K562 (cell line): Measurements from ENCODE around the gene SLC44A5. TPM values are rescaled to one million over a fixed set of nuclear protein-coding genes. Genes with fewer than 3 reads are reported as not detected.

Experiments used
- ATF6 ChIP-seq: sonication (generic); formaldehyde crosslinking; IDR thresholded peaks from 2 replicates; pipeline ENCODE4 v1.4.0; 2020; ENCODE audit warnings: mild to moderate bottlenecking, missing genetic modification reagents
- FOXA1 ChIP-seq: fragments of 450-650 bp; IDR thresholded peaks from 2 replicates; pipeline ENCODE4 v1.6.1; 2016; ENCODE audit warnings: mild to moderate bottlenecking, borderline replicate concordance
- FOXP1 ChIP-seq: sonication (generic); formaldehyde crosslinking; IDR thresholded peaks from 2 replicates; pipeline ENCODE4 v1.8.0; 2022; ENCODE audit warnings: mild to moderate bottlenecking, missing genetic modification reagents
- MNT ChIP-seq, 2 experiments: fragments of 450-650 bp; conservative IDR thresholded peaks; 2 replicates each; pipeline ENCODE4 v1.6.1; 2017; ENCODE audit warnings: mild to moderate bottlenecking in 2 of 2, moderate library complexity in 2 of 2
- RCOR1 ChIP-seq, 2 experiments: IDR thresholded peaks; 2 replicates each; pipeline ENCODE4 v1.6.1; 2012; ENCODE audit warnings: low read depth in 2 of 2, low read length in 2 of 2, borderline replicate concordance in 1 of 2, improper control_type of control experiment in 1 of 2
- SMARCA4 ChIP-seq: fragments of 450-650 bp; IDR thresholded peaks from 2 replicates; pipeline ENCODE4 v1.6.1; 2016
- SP2 ChIP-seq: IDR thresholded peaks from 2 replicates; pipeline ENCODE4 v1.6.1; 2011; ENCODE audit warnings: mild to moderate bottlenecking, low read depth, low read length, moderate library complexity; ENCODE audit not compliant: poor library complexity, severe bottlenecking; ENCODE audit errors: extremely low read depth
- TBL1XR1 ChIP-seq, 2 experiments: IDR thresholded peaks; 2 replicates each; pipeline ENCODE4 v1.6.1; 2012; ENCODE audit warnings: improper control_type of control experiment in 2 of 2, low read length in 2 of 2, mild to moderate bottlenecking in 1 of 2
- ZBTB8A ChIP-seq: fragments of 450-650 bp; IDR thresholded peaks from 2 replicates; pipeline ENCODE4 v1.6.1; 2018; ENCODE audit warnings: mild to moderate bottlenecking, moderate library complexity; ENCODE audit not compliant: partially characterized antibody
- polyA plus RNA-seq, 8 experiments: library from polyadenylated mRNA; depleted of rRNA in 4 of 8; stranded (reverse) in 5 of 8; unstranded in 3 of 8; fragments of >200 nt; fragmentation: Nextera tagmentation in 2 of 8; fragmentation: Illumina TruSeq in 1 of 8; extraction: Ambion mirVana in 2 of 8; extraction: Trizol in 1 of 8; gene quantifications; 2 replicates each; pipeline versions ENCODE4 v1.2.1 to v1.2.3, GENCODE V29; 2011 to 2014; ENCODE audit warnings: inconsistent platforms in 1 of 8, missing spikeins in 1 of 8
- total RNA-seq, 7 experiments: library from RNA; depleted of rRNA in 6 of 7; stranded (reverse); fragments of >200 nt in 6 of 7; fragmentation: Illumina TruSeq in 2 of 7; extraction: Trizol in 2 of 7; gene quantifications; 2 replicates each; pipeline versions ENCODE4 v1.2.1 to v1.2.3, GENCODE V29; 2011 to 2021; ENCODE audit warnings: low replicate concordance in 1 of 7
- TF ChIP-seq, protein P1 (sequence below): fragments of 450-650 bp; IDR thresholded peaks from 2 replicates; pipeline ENCODE4 v1.6.1; 2016; ENCODE audit warnings: borderline replicate concordance
- TF ChIP-seq, protein P2 (sequence below), 2 experiments: fragments of 450-650 bp in 1 of 2; sonication (generic) in 1 of 2; formaldehyde crosslinking; conservative IDR thresholded peaks; 2 replicates each; pipeline versions ENCODE4 v1.4.0 to v1.8.1; 2020 to 2022; ENCODE audit warnings: mild to moderate bottlenecking in 1 of 2, missing genetic modification reagents in 1 of 2
- TF ChIP-seq, protein P3 (sequence below): sonication (generic); formaldehyde crosslinking; IDR thresholded peaks from 2 replicates; pipeline ENCODE4 v1.8.0; 2022; ENCODE audit warnings: mild to moderate bottlenecking, missing genetic modification reagents
- TF ChIP-seq, protein P4 (sequence below): fragments of 250-450 bp; sonication (Bioruptor Pico); IDR thresholded peaks from 2 replicates; pipeline ENCODE4 v1.5.1; 2021; ENCODE audit warnings: mild to moderate bottlenecking

SLC44A5 gene
- total and polyA plus RNA-seq, 9 of the 15 experiments (the other 6 are each of a cell fraction or from before 2014, with no cell fraction given) = 1.2 to 10.1 (median 3.2) TPM

GRCh38 chr1:75501577-75502295 is 109.2 kb downstream of the SLC44A5 start (continued):
- TF ChIP-seq, protein P1, sequence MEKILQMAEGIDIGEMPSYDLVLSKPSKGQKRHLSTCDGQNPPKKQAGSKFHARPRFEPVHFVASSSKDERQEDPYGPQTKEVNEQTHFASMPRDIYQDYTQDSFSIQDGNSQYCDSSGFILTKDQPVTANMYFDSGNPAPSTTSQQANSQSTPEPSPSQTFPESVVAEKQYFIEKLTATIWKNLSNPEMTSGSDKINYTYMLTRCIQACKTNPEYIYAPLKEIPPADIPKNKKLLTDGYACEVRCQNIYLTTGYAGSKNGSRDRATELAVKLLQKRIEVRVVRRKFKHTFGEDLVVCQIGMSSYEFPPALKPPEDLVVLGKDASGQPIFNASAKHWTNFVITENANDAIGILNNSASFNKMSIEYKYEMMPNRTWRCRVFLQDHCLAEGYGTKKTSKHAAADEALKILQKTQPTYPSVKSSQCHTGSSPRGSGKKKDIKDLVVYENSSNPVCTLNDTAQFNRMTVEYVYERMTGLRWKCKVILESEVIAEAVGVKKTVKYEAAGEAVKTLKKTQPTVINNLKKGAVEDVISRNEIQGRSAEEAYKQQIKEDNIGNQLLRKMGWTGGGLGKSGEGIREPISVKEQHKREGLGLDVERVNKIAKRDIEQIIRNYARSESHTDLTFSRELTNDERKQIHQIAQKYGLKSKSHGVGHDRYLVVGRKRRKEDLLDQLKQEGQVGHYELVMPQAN = no peak
- TF ChIP-seq TBL1XR1 (IDR thresholded peaks at IDR 0.05; ENCODE audit: low read length in 2 of 2) (no peak), ATF6 (CRISPR knock-in tag) (no peak), SMARCA4 (peak; percentile 51; the same call in 1 of the 2 replicates), MNT (conservative IDR thresholded peaks at IDR 0.05) (no peak), ZBTB8A (no peak), FOXA1 (no peak), FOXP1 (CRISPR knock-in tag) (no peak), SP2 (no peak), RCOR1 (IDR thresholded peaks at IDR 0.05; ENCODE audit: borderline replicate concordance in 1 of 2, low read depth in 2 of 2, low read length in 2 of 2) (0 out of 4 replicates have a peak, but pooled peaks of 1 of the 2 experiments have one; percentile 5)
- TF ChIP-seq, protein P2, sequence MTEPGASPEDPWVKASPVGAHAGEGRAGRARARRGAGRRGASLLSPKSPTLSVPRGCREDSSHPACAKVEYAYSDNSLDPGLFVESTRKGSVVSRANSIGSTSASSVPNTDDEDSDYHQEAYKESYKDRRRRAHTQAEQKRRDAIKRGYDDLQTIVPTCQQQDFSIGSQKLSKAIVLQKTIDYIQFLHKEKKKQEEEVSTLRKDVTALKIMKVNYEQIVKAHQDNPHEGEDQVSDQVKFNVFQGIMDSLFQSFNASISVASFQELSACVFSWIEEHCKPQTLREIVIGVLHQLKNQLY (CRISPR knock-in tag; conservative IDR thresholded peaks at IDR 0.05) = no peak
- TF ChIP-seq, protein P3, sequence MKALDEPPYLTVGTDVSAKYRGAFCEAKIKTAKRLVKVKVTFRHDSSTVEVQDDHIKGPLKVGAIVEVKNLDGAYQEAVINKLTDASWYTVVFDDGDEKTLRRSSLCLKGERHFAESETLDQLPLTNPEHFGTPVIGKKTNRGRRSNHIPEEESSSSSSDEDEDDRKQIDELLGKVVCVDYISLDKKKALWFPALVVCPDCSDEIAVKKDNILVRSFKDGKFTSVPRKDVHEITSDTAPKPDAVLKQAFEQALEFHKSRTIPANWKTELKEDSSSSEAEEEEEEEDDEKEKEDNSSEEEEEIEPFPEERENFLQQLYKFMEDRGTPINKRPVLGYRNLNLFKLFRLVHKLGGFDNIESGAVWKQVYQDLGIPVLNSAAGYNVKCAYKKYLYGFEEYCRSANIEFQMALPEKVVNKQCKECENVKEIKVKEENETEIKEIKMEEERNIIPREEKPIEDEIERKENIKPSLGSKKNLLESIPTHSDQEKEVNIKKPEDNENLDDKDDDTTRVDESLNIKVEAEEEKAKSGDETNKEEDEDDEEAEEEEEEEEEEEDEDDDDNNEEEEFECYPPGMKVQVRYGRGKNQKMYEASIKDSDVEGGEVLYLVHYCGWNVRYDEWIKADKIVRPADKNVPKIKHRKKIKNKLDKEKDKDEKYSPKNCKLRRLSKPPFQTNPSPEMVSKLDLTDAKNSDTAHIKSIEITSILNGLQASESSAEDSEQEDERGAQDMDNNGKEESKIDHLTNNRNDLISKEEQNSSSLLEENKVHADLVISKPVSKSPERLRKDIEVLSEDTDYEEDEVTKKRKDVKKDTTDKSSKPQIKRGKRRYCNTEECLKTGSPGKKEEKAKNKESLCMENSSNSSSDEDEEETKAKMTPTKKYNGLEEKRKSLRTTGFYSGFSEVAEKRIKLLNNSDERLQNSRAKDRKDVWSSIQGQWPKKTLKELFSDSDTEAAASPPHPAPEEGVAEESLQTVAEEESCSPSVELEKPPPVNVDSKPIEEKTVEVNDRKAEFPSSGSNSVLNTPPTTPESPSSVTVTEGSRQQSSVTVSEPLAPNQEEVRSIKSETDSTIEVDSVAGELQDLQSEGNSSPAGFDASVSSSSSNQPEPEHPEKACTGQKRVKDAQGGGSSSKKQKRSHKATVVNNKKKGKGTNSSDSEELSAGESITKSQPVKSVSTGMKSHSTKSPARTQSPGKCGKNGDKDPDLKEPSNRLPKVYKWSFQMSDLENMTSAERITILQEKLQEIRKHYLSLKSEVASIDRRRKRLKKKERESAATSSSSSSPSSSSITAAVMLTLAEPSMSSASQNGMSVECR (CRISPR knock-in tag) = no peak
- TF ChIP-seq, protein P4, sequence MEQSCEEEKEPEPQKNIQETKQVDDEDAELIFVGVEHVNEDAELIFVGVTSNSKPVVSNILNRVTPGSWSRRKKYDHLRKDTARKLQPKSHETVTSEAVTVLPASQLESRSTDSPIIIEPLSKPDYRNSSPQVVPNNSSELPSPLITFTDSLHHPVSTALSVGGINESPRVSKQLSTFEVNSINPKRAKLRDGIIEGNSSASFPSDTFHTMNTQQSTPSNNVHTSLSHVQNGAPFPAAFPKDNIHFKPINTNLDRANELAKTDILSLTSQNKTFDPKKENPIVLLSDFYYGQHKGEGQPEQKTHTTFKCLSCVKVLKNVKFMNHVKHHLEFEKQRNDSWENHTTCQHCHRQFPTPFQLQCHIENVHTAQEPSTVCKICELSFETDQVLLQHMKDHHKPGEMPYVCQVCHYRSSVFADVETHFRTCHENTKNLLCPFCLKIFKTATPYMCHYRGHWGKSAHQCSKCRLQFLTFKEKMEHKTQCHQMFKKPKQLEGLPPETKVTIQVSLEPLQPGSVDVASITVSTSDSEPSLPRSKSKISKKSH (CRISPR knock-in tag) = no peak
